Measurements from ENCODE around the gene ACE. TPM values are rescaled to one million over a fixed set of nuclear protein-coding genes. Genes with fewer than 3 reads are reported as not detected.

Gene ACE
- total RNA-seq, 1 donor from 2014 or later = 0.42 TPM

- Mint-ChIP-seq H3K4me3 (no peak overlapping the region), H3K9me3 (no peaks in the 10 kb centered on the region), H3K27me3 (ENCODE audit: low read depth) (peaks cover 83% of the 10 kb centered on the region), H3K4me1 (peaks cover 6% of the 10 kb centered on the region), H3K27ac (ENCODE audit: unreplicated experiment) (no peak overlapping the region), H3K36me3 (ENCODE audit: low read depth) (no peaks in the 10 kb centered on the region)
- DNase-seq (ENCODE audit: low read depth, low spot score) = no peak
- no peak for TF ChIP-seq CTCF (conservative IDR thresholded peaks at IDR 0.05)
Observed at GRCh38 chr17:63519972-63520882, 43.4 kb downstream of the ACE start.

GRCh38 chr17:63523253-63523855 lies 46.5 kb downstream of the ACE start, which contains the start of gene KCNH6:
Gene KCNH6, plus strand, starts transcription at chr17:63523358. Its CDS starts 56 bp downstream, at chr17:63523414.
- Mint-ChIP-seq H3K4me3 (no peak within 1 kb of the TSS), H3K27me3 (ENCODE audit: low read depth) (peaks cover 82% of the 10 kb centered on the region), H3K27ac (ENCODE audit: unreplicated experiment) (no peak within 1 kb of the TSS), H3K36me3 (ENCODE audit: low read depth) (no peaks in the 10 kb centered on the region), H3K9me3 (no peaks in the 10 kb centered on the region), H3K4me1 (peaks cover 6% of the 10 kb centered on the region)
- TF ChIP-seq CTCF (conservative IDR thresholded peaks at IDR 0.05) = no peak
- no peak for DNase-seq (ENCODE audit: low read depth, low spot score)

GRCh38 chr17:63524051-63524450 lies 47.2 kb downstream of the ACE start:
- no peak for DNase-seq (ENCODE audit: low read depth, low spot score)
- no peaks in the 10 kb centered on the region for H3K9me3 Mint-ChIP-seq
- peaks cover 75% of the 10 kb centered on the region for H3K27me3 Mint-ChIP-seq (ENCODE audit: low read depth)
- H3K4me3 Mint-ChIP-seq = no peak overlapping the region
- no peak overlapping the region for H3K27ac Mint-ChIP-seq (ENCODE audit: unreplicated experiment)
- peaks cover 6% of the 10 kb centered on the region for H3K4me1 Mint-ChIP-seq
- no peak for TF ChIP-seq CTCF (conservative IDR thresholded peaks at IDR 0.05)
- no peaks in the 10 kb centered on the region for H3K36me3 Mint-ChIP-seq (ENCODE audit: low read depth)

GRCh38 chr17:63525190-63525946 lies 48.5 kb downstream of the ACE start:
- TF ChIP-seq CTCF (conservative IDR thresholded peaks at IDR 0.05) = no peak
- H3K9me3 Mint-ChIP-seq = no peaks in the 10 kb centered on the region
- H3K27ac Mint-ChIP-seq (ENCODE audit: unreplicated experiment) = no peak overlapping the region
- H3K36me3 Mint-ChIP-seq (ENCODE audit: low read depth) = no peaks in the 10 kb centered on the region
- no peak for DNase-seq (ENCODE audit: low read depth, low spot score)
- H3K4me1 Mint-ChIP-seq = peaks cover 6% of the 10 kb centered on the region
- no peak overlapping the region for H3K4me3 Mint-ChIP-seq
- H3K27me3 Mint-ChIP-seq (ENCODE audit: low read depth) = peaks cover 70% of the 10 kb centered on the region

- DNase-seq (ENCODE audit: low read depth, low spot score) = no peak
- Mint-ChIP-seq H3K4me3 (no peak overlapping the region), H3K27me3 (ENCODE audit: low read depth) (peaks cover 55% of the 10 kb centered on the region), H3K9me3 (no peaks in the 10 kb centered on the region), H3K36me3 (ENCODE audit: low read depth) (no peaks in the 10 kb centered on the region), H3K4me1 (peaks cover 6% of the 10 kb centered on the region), H3K27ac (ENCODE audit: unreplicated experiment) (no peak overlapping the region)
- no peak for TF ChIP-seq CTCF (conservative IDR thresholded peaks at IDR 0.05)
Observed at GRCh38 chr17:63526861-63527260, 50.0 kb downstream of the ACE start.
